AG09309 (cell line): Measurements from ENCODE around the gene OLFML1.
"Not testable (repeated sequence)": the region's sequence is repeated elsewhere in the genome, so short reads cannot be mapped to it uniquely, and the experiment has no call there.

Experiments
- DNase-seq: peaks from one replicate; pipeline ENCODE4 v3.0.0-alpha.2; 2010; ENCODE audit warnings: low read depth
- H3K4me3 ChIP-seq: 2 replicates; pipeline ENCODE4 v1.5.1; 2011; ENCODE audit warnings: mild to moderate bottlenecking, low read depth, low read length, moderate library complexity; ENCODE audit not compliant: control insufficient read depth
- CTCF ChIP-seq: IDR thresholded peaks from 2 replicates; pipeline ENCODE4 v1.5.1; 2011; ENCODE audit warnings: mild to moderate bottlenecking, low read depth, low read length, inconsistent platforms; ENCODE audit not compliant: insufficient read depth, control insufficient read depth; ENCODE audit errors: missing control alignments

OLFML1 gene

DNA sequence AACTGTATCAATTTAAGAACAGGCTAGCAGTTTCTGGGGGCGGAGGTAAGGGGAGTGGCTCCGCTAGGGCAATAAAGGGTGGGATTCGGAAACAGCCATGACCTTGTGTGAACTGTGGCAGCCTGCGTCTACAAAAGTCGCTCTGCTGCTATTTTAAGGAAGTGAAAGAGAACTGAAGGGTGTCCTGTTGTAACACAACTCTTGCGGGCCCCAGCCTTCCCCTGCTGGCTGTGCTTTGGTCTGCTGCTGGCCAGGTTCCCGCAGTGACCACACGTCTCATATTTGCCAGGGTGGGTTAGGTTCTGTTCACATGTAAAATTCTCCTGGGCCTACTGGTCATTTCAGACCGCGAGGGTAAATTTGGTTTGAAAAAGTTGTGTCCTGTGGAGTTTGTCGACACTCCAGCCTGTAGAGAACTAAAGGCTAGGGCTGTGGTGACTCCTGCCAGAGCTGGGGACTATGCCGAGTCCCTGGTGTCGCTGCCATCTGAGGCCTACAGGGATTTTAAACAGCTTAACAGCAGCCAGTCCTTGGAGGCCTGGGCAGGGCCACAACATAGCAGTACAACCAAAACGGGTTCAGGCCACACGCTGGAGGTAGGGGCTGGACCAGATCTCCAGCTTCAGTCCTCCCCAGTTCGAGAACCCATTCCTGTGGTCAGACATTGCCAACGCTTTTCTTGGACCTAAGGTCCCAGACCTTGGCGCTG lies 27.4 kb downstream of the OLFML1 start:
- H3K4me3 ChIP-seq: peak overlapping the region; percentile 70
- TF ChIP-seq CTCF: peak; percentile 24
- DNase-seq: peak; percentile 33

- DNase-seq: no peak
- TF ChIP-seq CTCF: peak; percentile 79
- H3K4me3 ChIP-seq: peak within 1 kb of the TSS; percentile 70
Observed at GRCh38 chr11:7513234-7514098, 28.2 kb downstream of the OLFML1 start, which contains the start of gene PPFIBP2. Gene PPFIBP2 (plus strand): TSS chr11:7513999. CDS start chr11:7549476, 35,477 bp downstream.

DNA sequence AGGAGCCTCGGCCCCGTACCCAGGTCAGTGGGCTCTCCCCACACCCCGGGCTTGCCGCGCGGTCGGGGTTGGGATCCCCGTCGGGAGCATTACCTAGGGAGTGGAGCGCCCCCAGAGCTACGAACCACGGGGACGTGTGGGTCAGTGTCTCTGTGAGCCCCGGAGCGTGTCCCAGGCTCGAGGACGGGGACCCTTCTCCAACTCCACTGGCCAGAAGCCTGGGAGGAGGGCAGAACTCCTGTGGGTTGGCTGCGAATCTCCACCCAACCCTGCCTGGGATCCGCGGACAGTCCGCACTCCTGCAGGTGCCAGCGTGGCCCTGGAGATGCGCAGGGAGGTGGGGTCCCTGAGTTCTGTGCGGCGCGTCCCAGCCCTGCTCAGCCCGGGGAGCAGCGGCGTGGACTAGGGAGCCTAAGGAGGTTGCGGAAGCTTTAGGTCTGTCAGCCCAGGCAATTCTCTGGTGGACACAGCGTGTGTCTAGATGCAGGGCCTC lies 28.8 kb downstream of the OLFML1 start:
- peak; percentile 7 for TF ChIP-seq CTCF
- no peak for DNase-seq
- peak overlapping the region; percentile 70 for H3K4me3 ChIP-seq

DNA sequence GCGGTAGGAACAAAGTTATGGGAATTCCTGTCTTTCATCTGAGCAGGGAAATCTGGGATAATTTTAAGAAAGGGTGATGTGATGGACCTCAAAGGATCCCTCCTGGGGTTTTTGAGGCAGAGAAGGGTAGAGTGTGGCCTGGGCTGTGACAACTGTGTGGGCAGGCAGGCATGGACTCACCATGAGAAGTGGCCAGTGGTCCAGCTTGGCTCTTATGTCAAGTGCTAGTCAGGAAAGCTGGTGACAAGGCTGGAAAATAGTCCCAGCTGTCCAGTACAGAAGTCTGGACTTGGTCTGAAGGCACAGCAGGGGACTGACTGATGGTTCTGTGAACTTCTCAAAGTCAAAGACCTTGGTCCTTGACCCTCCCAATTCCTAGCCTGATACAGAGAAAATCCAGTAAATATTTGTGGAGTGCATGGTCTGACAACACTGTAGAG lies 30.2 kb downstream of the OLFML1 start:
- no peak for DNase-seq
- no peak overlapping the region for H3K4me3 ChIP-seq
- no peak for TF ChIP-seq CTCF

GRCh38 chr11:7516475-7516874 lies 31.2 kb downstream of the OLFML1 start:
- H3K4me3 ChIP-seq: no peak overlapping the region
- DNase-seq: no peak
- no peak for TF ChIP-seq CTCF

DNA sequence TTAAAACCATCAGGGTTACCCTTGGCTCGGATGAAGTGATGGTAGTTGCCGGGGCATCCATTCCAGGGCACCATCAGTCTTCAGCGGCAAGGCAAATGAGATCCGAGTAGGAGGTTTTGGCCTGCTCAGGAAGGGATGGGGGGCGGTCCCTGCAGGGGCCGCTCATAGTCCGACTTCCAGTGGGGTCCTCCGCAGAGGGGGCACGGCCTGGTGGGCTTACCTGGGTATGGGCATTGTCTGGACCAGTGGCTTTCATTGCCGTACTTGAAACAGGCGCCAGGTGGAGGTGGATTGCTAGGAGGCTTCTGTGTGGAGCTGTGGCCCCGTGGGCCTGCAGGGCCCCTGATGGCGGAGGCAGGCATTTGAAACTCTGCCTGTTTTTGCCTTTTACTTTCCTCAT lies 32.4 kb downstream of the OLFML1 start:
- not testable (repeated sequence) for H3K4me3 ChIP-seq, DNase-seq
